Right kidney (tissue), 1 donor: ENCODE data around the gene P2RX5.
"Not testable (repeated sequence)": the region's sequence is repeated elsewhere in the genome, so short reads cannot be mapped to it uniquely, and the experiment has no call there.

Experiments used
- DNase-seq: peaks from one replicate; pipeline ENCODE4 v3.0.0-alpha.2; 2016

P2RX5 gene

GRCh38 chr17:3712811-3713463 lies 17.0 kb upstream of the P2RX5 start:
- DNase-seq, result no peak

GRCh38 chr17:3710951-3711383 lies 15.0 kb upstream of the P2RX5 start:
- no peak for DNase-seq

DNA sequence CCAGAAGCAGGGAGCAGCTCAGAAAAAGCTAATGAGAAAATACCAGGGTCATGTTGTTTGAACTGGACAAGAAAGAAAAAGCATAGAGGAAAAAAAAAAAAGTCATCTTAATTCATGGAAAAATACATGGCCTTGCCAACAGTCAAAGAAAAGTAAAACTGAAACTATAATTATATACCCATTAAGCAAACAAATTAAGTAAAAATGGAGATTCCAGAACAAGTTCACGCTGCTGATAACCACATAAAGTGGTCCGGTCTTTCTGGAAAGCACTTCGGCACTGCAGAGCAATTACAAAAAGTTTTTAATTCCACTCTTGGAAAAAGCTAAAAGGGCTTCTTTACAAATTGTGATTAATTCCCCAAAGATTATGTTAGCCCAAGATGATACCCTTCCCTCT lies 12.4 kb upstream of the P2RX5 start:
- DNase-seq, result no peak

GRCh38 chr17:3705718-3705984 lies 9.7 kb upstream of the P2RX5 start:
- DNase-seq, result not testable (repeated sequence)

GRCh38 chr17:3704931-3705717 lies 9.2 kb upstream of the P2RX5 start:
- no peak for DNase-seq

DNA sequence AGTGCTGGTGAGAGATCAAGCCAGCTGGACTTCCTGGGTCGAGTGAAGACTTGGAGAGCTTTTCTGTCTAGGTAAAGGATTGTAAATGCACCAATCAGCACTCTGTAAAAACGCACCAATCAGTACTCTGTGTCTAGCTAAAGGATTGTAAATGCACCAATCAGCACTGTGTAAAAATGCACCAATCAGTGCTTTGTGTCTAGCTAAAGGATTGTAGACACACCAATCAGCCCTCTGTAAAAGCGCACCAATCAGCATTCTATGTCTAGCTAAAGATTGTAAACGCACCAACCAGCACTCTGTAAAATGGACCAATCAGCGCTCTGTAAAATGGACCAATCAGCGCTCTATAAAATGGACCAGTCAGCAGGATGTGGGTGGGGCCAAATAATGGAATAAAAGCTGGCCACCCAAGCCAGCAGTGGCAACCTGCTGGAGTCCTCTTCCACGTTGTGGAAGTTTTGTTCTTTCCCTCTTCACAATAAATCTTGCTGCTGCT lies 6.1 kb upstream of the P2RX5 start:
- DNase-seq, result not testable (repeated sequence)

DNA sequence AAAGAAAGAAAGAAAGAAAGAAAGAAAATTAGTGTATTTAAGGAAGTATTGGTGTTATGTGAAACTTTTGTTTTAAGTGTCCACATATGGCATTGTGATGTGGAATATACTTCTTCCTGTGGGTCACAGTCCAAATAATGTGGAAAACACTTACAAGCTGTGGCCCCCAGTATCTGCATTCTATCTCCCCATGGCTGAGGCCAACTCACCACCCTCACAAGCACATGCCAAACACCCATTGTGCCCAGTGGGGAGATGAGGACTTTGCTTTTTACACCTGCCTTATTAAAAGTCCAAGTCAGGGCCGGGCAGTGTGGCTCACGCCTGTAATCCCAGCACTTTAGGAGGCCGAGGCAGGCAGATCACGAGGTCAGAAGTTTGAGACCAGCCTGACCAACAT lies 4.0 kb upstream of the P2RX5 start:
- DNase-seq, result no peak

DNA sequence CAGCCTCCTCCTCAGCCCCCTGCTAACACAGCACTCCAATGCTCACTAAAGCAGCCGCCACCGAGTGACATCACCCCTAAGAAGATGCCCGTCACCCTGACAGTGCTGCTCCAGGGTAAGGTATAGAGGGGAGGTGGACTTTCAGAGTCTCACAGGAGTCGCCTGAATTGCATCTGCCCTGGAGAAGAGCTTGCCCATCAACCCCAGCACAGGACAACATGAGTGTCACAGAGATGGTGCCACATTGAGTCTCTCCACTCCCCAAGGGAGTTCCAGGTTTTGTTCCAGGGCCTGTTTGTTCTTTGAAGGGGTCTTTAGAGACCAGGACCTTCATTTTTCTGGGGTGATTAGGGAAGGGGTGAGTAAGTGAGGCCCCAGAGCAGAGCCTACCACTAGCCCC lies 2.2 kb upstream of the P2RX5 start:
- DNase-seq, result no peak

DNA sequence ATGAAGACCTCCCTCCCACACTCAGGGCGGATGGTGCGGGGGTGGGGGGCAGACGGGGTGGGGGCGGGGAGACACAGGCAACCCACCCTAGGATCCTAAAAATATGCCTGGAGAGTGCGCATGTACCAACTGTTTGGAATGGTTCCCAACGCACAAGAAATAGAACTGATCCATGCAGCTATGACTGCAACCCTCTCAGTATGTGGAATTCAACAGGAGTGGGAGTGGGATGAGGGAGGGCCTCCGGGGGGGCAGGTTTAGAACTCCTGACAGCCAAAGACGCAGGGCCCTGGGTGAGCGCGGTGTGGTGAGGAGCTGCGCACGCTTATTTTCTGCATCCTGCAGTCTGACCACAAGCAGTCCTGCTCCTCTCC lies 1.1 kb upstream of the P2RX5 start:
- no peak for DNase-seq

DNA sequence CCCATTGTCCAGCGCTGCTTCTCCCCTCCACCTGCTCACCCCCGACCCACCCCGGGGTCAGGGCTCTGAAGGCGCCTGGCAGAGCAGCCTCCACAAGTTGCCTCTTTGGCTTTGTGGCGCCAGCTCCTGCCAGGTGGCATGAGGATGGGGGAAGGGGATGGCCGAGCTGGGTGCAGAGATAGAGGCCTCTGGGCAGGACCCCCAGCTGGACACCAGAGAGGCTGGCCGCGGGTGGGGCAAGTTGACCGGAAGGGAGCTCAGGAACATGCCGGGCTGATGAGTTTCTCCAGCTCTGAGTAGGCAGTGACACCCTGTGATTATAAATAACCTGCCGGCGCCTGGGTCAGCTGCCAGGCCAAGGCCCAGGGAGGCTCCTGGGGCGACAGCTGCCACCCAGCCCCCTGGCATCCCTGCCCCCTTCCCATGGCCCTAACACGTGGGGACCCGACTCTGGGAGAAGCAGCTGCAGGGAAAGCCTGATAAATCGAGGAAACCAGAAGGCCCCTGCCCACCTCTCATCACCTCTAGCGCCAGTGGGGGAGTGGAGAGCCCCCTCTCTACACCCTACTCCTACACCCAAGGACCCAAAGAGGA lies 729 bp downstream of the P2RX5 start:
- no peak for DNase-seq

DNA sequence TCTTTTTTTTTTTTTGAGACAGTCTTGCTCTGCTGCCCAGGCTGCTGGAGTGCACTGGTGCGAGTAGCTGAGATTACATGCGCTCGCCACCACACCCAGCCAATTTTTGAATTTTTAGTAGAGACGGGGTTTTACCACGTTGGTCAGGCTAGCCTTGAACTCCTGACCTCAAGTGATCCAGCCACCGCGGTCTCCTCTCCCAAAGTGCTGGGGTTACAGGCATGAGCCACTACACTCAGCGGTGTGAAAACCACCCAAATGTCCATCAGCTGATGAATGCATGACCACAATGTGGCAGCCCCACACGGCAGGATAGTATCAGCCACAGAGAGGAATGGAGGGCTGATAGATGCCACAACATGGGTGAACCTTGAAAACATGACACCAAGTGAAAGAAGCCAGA lies 2.1 kb downstream of the P2RX5 start:
- no peak for DNase-seq

DNA sequence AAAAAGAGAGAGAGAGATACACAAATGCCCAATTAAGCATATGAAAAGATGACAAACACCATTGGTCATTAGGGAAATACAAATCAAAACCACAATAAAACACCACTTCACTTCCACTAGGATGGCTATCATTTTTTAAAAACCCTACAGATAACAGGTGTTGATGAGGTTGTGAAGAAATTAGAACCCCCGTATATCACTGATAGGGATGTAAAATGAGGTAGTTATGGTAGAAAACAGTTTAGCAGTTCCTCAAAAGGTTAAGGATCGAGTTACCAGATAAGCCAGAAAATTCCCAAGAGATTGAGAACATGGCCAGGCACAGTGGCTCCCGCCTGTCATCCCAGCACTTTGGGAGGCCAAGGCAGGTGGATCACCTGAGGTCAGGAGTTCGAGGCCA lies 2.8 kb downstream of the P2RX5 start:
- no peak for DNase-seq

GRCh38 chr17:3692346-3692745 lies 3.6 kb downstream of the P2RX5 start:
- no peak for DNase-seq

DNA sequence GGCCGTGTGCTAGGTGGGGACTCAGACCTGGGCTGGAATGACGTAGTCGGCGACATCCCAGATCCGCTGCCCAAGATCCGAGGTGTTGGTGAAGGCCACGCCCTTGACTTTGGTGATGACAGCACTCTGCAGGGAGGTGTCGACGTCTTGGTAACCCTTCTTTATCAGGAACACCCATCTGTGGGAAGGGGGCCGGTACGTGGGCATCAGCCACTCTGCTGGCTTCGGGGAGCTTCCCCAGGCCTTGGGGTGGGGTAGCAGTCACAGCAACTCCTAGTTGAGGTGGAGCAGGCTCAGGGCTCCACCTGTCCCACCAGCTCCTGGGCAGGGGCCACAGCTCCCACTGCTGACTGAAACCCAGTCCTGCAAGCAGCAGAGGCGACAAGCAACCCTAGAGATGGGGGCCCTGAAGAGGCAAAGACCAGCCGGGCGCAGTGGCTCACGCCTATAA lies 4.3 kb downstream of the P2RX5 start:
- DNase-seq, result no peak

DNA sequence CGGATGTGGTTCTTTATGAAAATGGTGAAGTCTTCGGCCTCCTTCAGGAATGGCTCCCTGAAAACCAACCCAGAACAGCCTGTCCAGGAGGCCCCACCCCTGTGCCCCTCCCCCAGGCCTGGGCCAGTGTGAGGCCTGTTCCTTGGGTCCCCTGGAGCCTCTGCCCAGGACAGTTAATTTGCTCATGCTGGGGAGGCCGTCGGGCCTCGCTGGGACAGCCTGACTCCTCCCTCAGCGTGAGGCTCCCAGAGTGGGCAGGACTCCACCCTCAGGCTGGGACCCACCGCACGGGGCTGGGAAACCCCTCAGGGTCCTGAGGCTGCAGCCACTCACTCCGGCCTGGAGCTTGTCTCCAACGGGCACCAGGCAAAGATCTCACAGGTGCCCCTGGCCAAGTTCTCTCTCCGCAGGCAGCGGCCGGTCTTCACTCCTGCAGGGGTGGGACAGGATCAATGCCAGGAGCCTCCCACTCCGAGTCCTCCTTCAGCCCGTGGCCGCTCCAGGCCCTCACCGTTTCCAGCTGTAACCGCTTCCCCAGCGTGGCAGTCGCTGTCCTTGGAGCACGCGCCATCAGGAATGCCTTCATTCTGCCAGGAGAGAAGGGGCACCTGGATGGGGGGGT lies 5.8 kb downstream of the P2RX5 start:
- DNase-seq, result no peak

GRCh38 chr17:3689262-3690093 lies 6.5 kb downstream of the P2RX5 start:
- no peak for DNase-seq

DNA sequence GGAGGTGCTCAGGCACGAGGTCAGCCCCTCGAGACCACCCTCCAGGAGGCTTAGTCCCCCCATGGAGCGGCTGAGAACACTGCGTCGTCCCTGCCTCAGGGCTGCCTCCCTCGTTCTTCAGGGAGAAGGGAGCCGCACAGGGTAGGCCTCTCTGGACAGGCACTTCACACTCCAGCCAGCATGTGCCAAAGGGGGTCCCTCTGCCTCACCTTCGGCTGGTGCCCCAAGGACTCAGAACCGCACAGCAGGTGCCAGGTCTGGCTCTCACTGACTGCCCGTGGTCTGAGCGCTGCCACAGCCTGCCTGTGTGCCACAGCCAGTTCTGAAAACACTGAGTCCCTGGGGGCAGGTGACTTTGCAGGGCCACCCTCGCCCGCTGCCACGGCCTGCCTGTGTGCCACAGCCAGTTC lies 7.1 kb downstream of the P2RX5 start:
- DNase-seq, result no peak

- no peak for DNase-seq
These were observed 7.9 kb downstream of the P2RX5 start for GRCh38 chr17:3688027-3688553.

DNA sequence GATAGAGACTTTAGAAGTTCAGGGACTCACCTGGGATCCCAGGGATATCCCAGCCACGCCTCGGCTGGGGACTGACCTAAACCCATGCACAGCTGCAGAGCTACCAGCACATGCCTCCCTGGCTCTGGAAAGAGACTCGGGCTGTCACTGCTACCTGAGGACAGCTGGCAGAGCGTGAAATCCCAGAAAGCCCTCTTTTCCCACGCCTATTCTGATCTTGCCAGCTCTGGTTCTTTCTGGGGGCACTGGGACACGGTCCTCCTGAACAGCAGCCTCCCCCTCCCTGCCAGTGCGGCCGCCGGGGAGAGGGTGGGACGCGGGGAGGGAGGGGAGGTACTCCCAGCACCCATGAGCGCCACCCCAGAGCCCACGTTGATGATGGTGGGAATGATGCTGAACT lies 10.8 kb downstream of the P2RX5 start:
- no peak for DNase-seq

GRCh38 chr17:3683054-3683511 lies 12.9 kb downstream of the P2RX5 start:
- no peak for DNase-seq

- DNase-seq, result no peak
These were observed 13.9 kb downstream of the P2RX5 start for GRCh38 chr17:3682033-3682432.

- DNase-seq, result no peak
These were observed 14.4 kb downstream of the P2RX5 start for GRCh38 chr17:3681565-3681964.
